ENCODE data around the gene RPAP3. TPM values are rescaled to one million over a fixed set of nuclear protein-coding genes. Genes with fewer than 3 reads are reported as not detected.

The RPAP3 gene
- total RNA-seq, 1 experiment from 2014 or later = 48.9 TPM

- H3K4ac ChIP-seq (ENCODE audit: low read depth, low read length) = no peak overlapping the region
- H3K4me3 Mint-ChIP-seq = no peak overlapping the region
- no peak overlapping the region for H3K56ac ChIP-seq (ENCODE audit: insufficient read length, low read depth, low read length)
- DNase-seq = no peak
- TF ChIP-seq CTCF (conservative IDR thresholded peaks at IDR 0.05) = no peak
- H4K8ac ChIP-seq (replicated peaks; ENCODE audit: insufficient read length, low read depth, low read length) = no peak overlapping the region
- H2BK15ac ChIP-seq (ENCODE audit: low read depth, low read length) = no peak overlapping the region
- no peaks in the 10 kb centered on the region for H3K9me3 ChIP-seq (ENCODE audit: control insufficient read depth, low read depth, low read length)
- no peaks in the 10 kb centered on the region for H3K79me2 ChIP-seq (ENCODE audit: insufficient read depth, low read length)
- H3K27me3 Mint-ChIP-seq (ENCODE audit: low read depth) = no peaks in the 10 kb centered on the region
- no peaks in the 10 kb centered on the region for H4K20me1 ChIP-seq (ENCODE audit: control insufficient read depth, insufficient read depth, insufficient read length)
- no peak overlapping the region for H2BK120ac ChIP-seq (ENCODE audit: low read depth, low read length, poor library complexity, severe bottlenecking)
- no peak overlapping the region for H3K9ac ChIP-seq (ENCODE audit: extremely low read depth, insufficient read length, low read length)
- H3K4me1 ChIP-seq (ENCODE audit: insufficient read depth, low read length) = no peaks in the 10 kb centered on the region
- H3T11ph ChIP-seq (ENCODE audit: low read length) = no peak overlapping the region
- H3K9me3 Mint-ChIP-seq = no peaks in the 10 kb centered on the region
- H2AK5ac ChIP-seq (ENCODE audit: insufficient read length, low read length) = no peak overlapping the region
- H3K27ac ChIP-seq (ENCODE audit: insufficient read length, low read depth, low read length) = no peak overlapping the region
- no peak overlapping the region for H2AFZ ChIP-seq (ENCODE audit: low read length)
- WGBS (ENCODE audit: extremely low coverage, insufficient read length, low lambda C conversion rate) = no CpG with 5 or more reads among the region's 3 CpGs
- no peak overlapping the region for H3K18ac ChIP-seq (ENCODE audit: insufficient read length, low read depth, low read length)
- no peak overlapping the region for H2BK20ac ChIP-seq (ENCODE audit: low read depth, low read length, poor library complexity, severe bottlenecking)
- no peaks in the 10 kb centered on the region for H3K4me1 Mint-ChIP-seq
- H3K14ac ChIP-seq (ENCODE audit: insufficient read depth, low read length) = no peak overlapping the region
- peaks cover 9 to 42% (median 22%) of the 10 kb centered on the region in 3 experiments for H3K36me3 Mint-ChIP-seq (ENCODE audit: insufficient read depth in 1 of 3, low read depth in 3 of 3)
- H3K27ac Mint-ChIP-seq = no peak overlapping the region
- no peaks in the 10 kb centered on the region for H3K23me2 ChIP-seq (ENCODE audit: insufficient read length, low read depth, low read length, poor library complexity, severe bottlenecking)
- no peak overlapping the region for H3K23ac ChIP-seq (ENCODE audit: insufficient read length, low read depth, low read length)
- no peak overlapping the region for H3K4me2 ChIP-seq (ENCODE audit: insufficient read depth, insufficient read length, low read length)
- no peak overlapping the region for H2BK12ac ChIP-seq (ENCODE audit: insufficient read length, low read depth, low read length)
- H2BK5ac ChIP-seq (ENCODE audit: insufficient read length, low read length) = no peak overlapping the region
- no peak overlapping the region for H4K91ac ChIP-seq (ENCODE audit: insufficient read length, low read depth, low read length)
- no peaks in the 10 kb centered on the region for H3K79me1 ChIP-seq (ENCODE audit: insufficient read depth, low read depth, low read length, poor library complexity, severe bottlenecking)
- H3K27me3 ChIP-seq (ENCODE audit: insufficient read depth, low read length) = no peaks in the 10 kb centered on the region
- H4K5ac ChIP-seq (ENCODE audit: insufficient read length, low read depth, low read length) = no peak overlapping the region
Measured at GRCh38 chr12:47687636-47688035, 18.2 kb downstream of the RPAP3 start.

Data from H9 (cell line).